ENCODE measurements around the gene USP12.
"Not testable (repeated sequence)": the region's sequence is repeated elsewhere in the genome, so short reads cannot be mapped to it uniquely, and the experiment has no call there.

Gene USP12

DNA sequence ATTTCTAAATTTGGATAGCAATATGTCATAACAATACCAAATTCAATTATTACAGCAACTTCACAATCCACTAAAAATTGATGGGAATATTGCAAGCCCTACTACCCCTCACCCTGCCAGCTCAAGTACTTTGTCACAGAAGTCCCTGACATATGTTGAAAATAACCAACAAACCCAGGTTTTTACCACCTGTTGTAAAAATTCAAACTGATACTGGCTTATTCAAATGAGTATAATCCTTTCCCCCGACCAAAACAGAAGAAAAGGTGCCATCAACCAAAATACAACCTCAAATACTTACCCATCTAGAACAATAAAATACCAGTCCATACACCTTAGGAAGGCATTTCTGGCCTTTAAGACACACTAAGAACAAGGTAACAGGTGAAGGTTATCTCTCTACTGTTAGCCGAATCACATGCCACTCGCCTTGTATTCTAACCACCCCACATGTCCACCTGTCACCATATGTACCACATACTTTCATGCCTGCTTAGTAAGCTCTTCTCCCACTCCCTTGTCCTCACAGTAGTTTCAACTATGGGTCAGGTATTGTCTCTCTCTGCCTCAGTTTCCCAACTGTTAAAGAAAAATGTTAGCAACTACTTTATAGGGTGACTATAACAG is 53.1 kb downstream of the USP12 start:
- DNase-seq: no peak

DNA sequence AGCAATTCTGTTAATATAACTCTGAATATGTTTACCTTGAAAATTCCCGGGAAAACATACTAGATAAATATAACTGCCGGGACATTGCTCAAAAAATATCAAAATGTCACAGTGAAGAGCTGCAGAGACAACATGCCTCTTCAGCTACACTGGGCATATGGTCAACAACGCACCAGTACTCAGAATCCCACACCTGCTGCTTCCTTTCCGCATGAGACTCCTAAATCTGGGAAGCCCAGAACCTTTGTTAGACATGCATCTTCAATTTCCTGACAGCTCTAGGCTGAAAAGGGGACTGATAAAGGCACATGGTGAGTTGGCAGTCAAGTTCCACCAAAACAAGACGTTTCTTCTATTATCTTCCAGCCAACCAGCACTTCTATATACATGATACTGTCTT is 53.7 kb downstream of the USP12 start:
- DNase-seq: no peak

DNA sequence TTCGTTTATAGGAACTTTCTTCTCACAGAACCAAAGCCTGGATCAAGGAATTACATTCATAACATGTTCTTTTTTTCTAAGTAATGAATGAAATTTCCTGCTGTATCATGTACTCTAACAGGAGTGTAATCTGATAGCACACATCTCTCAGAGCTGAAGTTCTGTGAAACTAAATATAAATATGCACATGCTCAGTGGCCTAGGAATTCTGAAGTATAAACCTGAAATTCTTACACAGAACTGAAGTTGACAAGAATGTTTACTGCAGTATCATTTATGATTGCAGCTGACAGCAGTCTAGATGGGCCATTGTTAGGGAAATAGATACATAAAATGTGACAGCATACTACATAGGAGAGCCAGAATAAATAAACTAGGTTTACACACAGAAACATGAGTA is 54.5 kb downstream of the USP12 start:
- no peak for DNase-seq

DNA sequence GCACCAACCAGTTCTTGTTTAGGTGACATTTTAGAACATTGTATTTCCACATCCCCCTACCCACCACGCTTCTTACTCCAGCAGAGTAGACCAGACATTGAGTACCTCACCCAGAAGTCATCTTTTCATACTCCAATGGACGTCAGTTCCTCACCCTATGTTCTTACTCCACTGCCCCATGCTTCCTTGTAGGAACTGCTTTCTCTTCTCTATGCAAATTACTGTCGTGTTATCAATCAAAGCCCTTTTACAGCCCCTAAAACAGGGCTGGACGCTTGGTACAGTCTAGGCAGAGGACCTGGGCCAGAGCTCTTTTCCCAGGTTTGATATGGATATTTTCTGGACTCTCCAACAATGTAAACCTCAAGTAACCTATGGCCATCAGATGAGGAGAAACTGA is 58.2 kb downstream of the USP12 start:
- no peak for DNase-seq

DNA sequence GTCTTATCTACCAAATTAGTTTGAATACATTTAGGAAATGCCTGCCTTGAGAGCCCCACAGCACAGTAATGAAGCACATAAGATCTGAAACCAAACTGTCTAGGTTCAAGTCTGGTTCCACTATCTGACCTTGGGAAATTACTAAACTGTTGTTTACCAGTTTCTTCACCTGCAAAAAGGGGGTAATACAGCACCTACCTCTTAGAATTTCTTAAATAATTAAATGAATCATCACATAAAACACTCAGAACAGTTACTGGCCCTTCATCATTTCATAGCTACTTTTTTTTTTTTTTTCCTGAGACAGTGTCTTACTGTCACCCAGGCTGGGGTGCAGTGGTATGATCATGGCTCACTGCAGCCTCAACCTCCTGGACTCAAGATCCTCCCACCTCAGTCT is 59.6 kb downstream of the USP12 start:
- DNase-seq: no peak

DNA sequence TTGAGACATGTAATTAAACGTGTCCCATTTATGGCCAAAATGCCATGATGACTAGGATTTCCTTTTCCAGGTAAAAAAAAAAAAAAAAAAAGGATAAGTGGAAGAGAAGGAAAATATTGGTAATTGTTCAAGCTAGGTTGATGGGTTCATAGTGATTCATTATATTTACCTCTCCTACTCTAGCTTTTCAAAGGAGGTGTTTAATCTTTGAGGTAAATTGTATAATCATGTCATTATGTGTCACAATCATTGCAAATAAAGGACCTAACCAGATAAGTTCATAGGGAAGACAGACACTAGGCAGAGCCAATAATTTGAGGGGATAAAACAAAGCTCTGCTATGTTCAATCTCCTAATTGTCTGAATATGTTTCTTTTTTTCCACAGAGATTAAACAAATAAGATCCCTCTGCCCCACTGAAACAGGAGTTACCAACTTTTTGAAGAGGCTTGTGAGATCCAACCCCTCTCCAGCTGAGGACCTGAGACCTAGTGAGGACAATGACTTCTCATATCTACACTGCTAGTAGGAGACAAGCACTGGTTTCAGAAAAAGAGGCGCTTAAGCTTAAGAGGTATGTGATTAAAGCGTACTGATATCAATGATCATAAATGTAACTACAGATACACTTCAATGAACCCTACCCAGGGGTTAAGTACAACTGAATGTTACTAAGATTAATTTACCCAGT is 61.4 kb downstream of the USP12 start:
- no peak for DNase-seq

DNA sequence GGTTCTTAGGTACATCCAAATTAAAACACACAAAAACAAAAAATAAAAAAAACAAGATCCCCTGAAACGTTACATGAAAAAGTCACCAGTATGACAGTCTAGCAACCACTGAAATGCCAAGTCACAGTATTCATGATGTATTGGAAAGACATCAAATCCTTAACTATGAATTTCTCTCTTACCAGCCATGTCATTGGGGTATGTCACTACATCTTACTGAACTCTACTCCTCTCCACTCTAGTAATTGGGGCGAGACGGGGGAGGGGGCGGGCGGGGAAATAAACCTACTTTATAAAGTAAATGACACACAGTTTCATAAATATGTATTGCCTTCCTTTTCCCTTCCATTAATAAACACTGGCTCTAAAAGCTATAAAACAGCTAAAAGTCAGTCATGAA is 65.5 kb downstream of the USP12 start:
- no peak for DNase-seq

DNA sequence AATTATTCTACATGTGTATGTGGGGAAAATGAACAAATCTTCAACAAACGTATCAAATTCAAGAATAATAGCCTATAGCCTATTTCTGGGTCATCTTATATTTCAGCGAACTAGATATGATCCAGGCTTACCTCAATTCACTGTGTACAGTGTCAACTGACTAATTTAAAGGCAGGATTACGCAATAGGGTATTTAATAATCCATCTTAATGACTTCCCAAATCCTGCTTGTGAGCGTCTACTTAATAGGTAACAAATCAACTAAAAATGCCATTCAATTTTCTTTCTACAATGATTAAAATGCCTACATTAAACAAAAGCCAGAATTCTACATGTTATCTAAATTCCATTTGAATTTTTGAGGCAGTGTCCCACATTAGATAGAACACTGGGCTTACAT is 67.0 kb downstream of the USP12 start:
- DNase-seq: no peak

DNA sequence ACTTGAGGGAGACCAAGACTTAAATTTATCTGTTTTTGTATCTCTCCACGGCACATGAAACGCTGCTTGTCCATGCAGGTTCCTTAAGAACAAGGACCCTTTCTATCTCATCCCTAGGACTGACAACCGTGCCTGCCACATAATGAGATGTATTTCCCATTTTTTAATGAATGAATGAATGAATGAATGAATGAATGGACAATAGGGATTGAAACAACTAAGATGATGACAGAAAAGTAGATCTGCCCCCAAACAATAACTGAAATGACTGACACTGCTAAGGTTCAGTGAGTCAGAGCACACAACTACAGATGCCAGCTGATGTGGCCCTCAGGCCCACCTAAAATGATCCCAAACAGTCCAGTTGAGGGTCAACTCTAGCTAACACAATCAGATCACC is 69.8 kb downstream of the USP12 start:
- no peak for DNase-seq

DNA sequence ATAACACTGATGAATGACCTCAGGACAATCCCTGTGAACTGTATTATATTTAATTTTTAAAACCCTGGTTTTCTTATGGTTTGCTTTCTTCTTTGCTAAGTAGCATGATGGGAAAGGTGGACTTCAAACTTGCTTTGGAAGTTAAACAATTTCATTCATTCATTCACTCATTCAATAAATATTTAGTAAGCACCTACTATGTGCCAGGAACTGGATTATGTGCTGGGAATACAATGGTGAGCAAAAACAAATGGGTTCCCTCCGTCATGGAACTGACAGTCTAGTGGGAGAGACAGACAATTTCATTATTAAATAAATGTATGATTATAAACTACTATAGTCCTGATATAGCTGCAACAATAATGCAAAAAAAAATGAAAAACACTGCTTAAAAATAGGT is 70.3 kb downstream of the USP12 start:
- DNase-seq: no peak

DNA sequence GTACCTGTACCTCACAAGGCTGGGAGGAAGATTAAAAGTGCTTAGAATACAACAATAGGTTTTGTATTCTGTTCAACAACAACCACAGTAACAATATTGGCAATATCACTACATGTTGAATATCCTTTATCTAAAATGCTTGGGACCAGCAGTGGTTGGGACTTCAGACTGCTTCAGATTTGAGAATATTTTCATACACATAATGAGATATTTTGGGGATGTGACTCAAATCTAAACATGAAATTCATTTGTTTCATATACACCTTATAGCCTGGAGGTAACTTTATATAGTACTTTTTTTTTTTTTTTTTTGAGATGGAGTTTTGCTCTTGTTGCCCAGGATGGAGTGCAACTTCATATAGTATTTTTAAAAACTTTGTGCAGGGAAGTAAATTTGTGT is 73.9 kb downstream of the USP12 start:
- DNase-seq: no peak

DNA sequence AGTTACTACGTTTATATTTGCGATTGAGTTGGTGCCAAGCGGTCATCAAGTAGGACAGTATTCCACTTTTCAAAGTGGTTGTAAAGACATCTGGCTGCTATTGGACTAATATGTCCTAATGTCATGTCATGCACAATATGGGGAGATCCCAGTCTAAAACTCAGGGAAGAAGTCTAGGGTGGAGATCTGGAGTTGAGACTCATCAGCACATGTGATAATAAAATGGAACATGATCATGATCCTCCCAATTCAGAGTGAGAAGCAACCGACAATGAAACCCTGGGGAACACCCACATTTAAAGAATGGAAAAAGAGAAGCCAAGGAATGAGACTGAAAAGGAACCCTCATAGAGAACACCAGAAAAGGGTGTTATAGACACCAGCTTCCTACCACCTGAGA is 80.2 kb downstream of the USP12 start:
- DNase-seq: no peak

DNA sequence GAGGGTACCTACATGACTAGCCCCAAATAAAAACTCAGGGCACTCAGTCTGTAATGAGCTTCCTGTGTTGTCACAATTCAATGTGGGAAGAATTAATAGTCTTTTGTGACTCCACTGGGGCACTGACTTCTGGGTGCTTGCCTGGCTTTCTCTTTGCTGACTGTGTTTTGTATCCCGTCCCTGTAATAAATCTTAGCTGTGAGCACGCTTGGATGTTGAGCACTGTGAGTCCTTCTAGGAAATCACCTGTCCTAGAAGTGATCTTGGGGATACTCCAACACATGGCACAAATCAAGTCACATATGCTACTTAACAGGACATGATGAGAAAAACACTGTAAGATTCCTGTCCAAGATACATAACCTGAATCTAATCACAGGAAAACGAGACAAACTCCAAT is 83.0 kb downstream of the USP12 start:
- no peak for DNase-seq

DNA sequence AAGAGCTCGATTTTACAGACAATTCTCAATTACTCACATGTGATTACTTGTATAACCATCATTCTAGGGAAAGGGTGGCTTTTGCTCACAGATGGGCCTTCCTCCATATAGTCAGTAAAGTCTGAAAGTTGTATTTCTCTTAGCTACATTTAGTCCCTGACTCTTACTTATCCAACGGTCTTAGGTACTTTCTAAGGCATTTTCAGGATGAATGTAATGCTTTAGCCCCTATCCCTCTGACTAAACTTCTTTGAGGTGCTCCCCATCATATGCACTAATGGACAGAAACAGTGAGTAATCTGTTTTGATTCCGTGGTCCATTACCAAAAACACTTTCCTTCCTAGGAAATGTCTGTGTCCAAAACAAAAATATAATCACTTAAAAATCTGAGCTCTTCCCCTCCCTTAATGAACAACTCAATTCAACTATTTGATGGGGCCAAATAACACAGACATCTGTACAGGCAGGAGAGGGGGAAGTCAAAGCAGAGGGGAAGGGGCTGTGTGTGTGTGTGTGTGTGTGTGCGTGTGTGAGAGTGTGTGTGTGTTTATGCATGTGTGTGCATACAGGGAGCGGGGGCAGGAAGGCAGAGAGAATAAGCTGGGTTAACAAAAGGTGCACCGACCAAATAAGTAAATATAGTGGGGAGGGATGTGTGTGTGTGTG is 84.9 kb downstream of the USP12 start:
- no peak for DNase-seq

DNA sequence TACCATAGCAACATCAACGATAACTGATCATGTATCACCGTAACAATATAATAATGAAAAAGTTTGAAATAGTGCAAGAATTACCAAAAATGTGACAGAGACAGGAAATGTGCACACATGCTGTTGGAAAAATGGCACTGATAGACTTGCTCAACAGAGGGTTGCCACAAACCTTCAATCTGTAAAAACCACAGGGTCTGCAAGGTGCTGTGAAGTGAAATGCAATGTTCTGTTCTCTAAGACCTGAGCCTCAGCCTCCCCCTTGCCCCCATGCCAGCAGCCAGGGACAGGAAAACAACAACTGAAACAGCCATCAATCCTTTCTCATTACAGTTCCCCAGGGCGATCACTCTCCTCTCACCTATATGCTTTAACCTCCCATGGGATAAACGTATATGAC is 88.4 kb downstream of the USP12 start:
- DNase-seq: no peak

DNA sequence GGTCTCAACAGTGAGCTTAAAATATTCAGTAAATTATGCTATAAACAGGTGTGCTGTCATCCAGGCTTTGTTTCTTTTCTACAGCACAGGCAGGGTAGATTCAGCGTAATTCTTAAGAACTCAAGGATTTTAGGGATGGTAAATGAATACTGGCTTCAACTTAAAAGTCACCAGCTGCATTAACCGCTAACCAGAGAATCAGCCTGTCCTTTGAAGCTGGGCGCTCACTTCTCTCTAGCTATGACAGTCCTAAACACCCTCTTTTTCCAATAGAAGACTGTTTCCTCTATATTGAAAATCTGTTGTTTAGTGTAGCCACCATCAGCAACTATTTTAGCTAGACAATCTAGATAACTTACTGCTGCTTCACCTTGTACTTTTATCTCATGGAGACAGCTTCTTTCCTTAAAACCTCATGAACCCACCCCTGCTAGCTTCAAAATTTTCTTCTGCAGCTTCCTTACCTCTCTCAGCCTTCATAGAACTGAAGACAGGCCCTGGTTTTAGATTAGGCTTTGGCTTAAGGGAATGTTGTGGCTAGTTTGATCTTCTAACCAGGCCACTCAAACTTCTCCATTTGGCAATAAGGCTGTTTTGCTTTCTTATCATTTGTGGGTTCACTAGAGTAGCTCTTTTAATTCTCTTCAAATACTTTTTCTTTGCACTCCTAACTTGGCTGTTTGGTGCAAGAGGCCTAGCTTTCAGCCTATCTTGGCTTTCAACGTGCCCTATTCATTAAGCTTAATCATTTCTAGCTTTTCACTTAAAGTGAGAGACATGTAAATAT is 89.5 kb downstream of the USP12 start:
- no peak for DNase-seq

DNA sequence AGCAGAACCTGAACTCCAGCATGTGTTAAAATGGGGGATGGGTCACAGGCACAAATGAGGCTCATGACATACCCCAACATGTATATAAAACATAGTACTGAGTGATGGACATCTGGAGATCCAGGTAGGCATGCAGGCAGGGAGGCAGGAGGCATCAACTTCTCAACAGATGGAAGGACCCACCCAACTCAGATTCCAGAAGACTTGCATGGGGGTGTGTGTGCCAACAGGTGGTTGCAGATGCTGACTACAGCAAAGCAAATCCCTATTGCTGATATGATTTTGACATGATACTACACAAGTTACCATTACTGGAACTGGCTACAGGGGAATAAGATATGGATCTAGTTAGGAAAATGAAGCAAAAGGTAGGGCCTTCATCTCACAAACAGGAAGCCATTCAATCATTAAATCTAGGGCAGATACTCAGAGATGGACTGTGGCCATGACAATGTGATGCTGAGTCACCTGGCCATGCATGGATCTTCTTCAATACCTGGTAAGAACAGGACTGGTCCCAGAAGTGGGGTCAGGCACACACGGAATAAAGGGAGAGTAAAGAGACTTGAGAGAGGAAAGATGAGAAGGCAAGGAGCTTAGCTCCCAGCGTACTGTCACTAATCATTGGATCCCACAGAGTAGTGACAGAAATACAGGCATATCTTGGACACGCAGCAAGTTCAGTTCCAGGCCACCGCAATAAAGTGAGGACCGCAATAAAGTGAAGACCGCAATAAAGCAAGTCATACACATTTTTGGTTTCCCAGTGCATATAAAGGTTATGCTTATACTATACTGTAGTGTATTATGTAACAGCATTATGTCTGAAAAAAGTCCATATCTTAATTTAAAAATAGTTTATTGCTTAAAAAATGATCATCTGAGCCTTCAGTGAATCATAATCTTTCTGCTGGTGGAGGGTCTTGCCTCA is 91.3 kb downstream of the USP12 start:
- no peak for DNase-seq

DNA sequence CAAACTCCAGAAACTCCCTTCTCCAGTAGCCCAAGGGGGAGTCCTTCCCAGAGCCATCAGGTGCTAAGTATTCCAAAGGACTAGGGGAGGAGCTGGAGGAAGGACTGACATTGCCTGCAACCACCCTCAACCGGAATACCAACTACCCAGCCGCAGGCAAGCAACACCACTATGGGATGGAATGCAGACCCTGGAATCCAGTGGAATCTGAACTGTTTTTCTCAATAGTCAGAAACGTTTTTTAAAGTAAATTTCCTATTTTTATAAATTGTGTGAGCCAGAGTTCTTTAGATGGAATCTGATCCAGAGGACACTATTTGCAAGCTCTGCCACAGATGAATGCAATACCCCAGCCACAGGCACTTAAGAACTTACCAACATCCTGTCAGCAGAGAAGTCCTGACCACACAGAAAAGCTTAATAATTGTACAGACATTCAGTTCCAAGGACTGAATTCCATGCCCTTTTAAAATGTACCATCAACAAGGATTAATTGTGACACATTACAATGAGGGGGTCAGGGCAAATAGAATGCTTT is 92.1 kb downstream of the USP12 start:
- peak in 1 of 5 donors; percentile 15 for DNase-seq

DNA sequence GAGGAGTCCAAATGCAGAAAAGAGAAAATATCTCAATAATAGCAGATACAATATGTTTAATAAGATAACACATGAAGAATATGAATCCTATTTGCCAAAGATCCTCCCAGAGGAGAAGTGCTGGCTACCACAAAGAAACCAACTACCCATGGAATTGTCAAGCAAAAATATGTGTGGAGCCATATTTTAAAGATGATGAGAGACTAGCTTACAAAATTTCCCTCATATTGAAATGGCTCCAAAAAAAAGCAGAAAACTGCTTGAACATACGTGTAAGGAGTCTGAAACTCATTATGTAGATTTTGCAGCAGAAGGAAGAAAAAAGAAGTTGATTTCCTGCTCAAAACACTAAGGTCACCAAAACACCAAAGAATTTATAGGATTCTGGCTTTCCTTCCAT is 94.2 kb downstream of the USP12 start:
- DNase-seq: no peak

DNA sequence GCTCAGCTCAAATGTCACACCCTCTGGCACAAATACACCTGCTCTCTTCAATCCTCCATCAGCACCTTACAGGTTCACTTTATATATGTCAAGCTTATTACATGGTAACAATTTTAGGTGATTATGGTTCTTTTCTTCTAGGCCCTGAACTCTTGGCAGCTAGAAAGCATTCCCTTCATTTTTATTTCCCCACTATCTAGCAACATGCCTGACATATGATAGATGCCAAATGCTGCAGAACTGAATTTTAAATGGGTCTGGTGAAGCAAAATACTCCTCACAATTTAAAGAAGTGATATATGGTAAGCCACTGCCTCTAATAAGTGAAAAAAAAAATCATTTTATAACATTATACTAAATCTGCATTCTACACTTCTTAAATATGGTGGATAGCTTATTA is 95.2 kb downstream of the USP12 start:
- no peak for DNase-seq

DNA sequence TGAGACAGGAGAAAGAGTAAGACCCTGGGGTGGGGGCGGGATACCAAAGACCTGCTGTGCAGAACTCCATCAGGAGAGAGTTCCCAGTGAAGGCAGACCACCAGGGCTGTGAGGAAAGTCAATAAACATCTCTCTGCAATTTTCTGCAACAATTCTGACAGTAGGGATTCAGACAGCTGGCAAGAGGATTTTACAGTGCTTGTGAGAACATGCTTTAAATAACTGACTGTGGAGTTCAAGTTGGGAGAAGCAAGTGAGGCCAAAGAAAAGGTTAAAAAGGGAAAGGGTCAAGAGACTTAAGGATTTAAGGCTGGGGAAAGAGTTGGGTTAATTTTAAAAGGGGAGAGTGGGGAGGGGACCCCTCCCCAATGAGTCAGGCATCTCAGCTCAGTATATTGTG is 98.4 kb downstream of the USP12 start:
- no peak for DNase-seq

DNA sequence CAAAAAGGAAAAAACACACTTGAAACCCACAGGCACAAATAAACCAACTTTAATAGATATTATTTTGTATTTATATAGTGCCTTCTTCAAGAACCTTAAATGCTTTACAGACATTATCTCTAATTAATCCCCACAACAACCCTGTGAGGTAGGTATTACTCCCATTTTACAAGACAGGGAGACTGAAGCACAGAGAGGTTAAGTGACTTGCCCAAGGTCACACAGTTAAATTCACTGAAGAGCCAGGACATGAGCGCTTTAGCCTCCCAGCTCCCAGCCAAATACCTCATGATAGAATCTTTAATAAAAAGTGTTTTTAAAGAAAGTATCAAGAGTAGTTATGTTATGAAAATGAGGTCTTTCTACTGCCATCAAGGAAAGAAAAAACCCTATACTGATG is 105.5 kb downstream of the USP12 start:
- DNase-seq: not testable (repeated sequence)
